Gastroesophageal sphincter (tissue), 3 donors: ENCODE data around the gene LRRC63.

ENCODE experiments used
- CTCF ChIP-seq, 4 experiments: fragments of 200-600 bp in 2 of 4; fragments of 450-650 bp in 2 of 4; sonication (generic) in 1 of 4; IDR thresholded peaks; one replicate each; pipeline ENCODE4 v1.5.1; 2017 to 2019; ENCODE audit warnings: antibody characterized with exemption in 4 of 4, mild to moderate bottlenecking in 2 of 4, moderate library complexity in 2 of 4
- EP300 ChIP-seq: sonication (generic); formaldehyde crosslinking; IDR thresholded peaks from one replicate; pipeline ENCODE4 v1.6.1; 2017; ENCODE audit warnings: antibody characterized with exemption, mild to moderate bottlenecking
- POLR2A ChIP-seq, 2 donors: fragments of 450-650 bp; IDR thresholded peaks; one replicate each; pipeline ENCODE4 v1.6.1; 2017; ENCODE audit warnings: antibody characterized with exemption in 2 of 2, mild to moderate bottlenecking in 2 of 2, moderate library complexity in 1 of 2
- POLR2AphosphoS5 ChIP-seq: sonication (generic); formaldehyde crosslinking; IDR thresholded peaks from one replicate; pipeline ENCODE4 v1.6.1; 2017; ENCODE audit warnings: antibody characterized with exemption

DNA sequence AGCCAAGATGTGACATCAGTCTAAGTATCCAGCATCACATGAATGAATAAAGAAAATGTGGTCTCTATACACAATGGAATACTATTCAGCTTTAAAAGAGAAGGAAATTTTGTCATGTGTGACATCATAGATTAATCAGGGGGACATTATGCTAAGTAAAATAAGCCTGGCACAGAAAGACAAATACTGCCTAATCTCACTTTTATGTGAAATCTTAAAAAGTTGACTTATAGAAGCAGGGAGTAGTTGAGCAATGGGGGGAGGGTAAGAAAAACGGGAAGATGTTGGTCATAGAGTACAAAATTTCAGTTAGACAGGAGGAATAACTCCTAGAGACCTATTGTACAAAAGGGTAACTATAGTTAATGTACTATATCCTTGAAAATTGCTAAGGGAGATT, 19.3 kb upstream of the LRRC63 start:
- TF ChIP-seq CTCF (IDR thresholded peaks at IDR 0.05) = no peak
- TF ChIP-seq POLR2AphosphoS5 = no peak
- no peak for TF ChIP-seq POLR2A (IDR thresholded peaks at IDR 0.05)
- no peak for TF ChIP-seq EP300
